Measurements from ENCODE around the gene TSGA10.
"Not testable (repeated sequence)": the region's sequence is repeated elsewhere in the genome, so short reads cannot be mapped to it uniquely, and the experiment has no call there.

The TSGA10 gene

GRCh38 chr2:99027856-99028255 is 126.9 kb downstream of the TSGA10 start:
- no CpG with 5 or more reads among the region's 4 CpGs for WGBS (ENCODE audit: insufficient coverage, insufficient read length)
- Histone ChIP-seq H3K9me3 (ENCODE audit: control insufficient read depth, insufficient read depth, low read length) (no peaks in the 10 kb centered on the region), H3K27me3 (ENCODE audit: control insufficient read depth, insufficient read depth, low read length) (no peaks in the 10 kb centered on the region), H3K36me3 (ENCODE audit: control insufficient read depth, insufficient read depth, low read length) (no peaks in the 10 kb centered on the region), H3K4me1 (ENCODE audit: control insufficient read depth, insufficient read depth, low read length) (no peaks in the 10 kb centered on the region), H3K27ac (ENCODE audit: low read length) (no peak overlapping the region), H3K4me3 (ENCODE audit: low read length) (no peak overlapping the region)
- no peak for DNase-seq (ENCODE audit: low read depth, low spot score)

GRCh38 chr2:99000708-99001107 is 154.0 kb downstream of the TSGA10 start:
- Histone ChIP-seq H3K4me1 (ENCODE audit: control insufficient read depth, insufficient read depth, low read length) (no peaks in the 10 kb centered on the region), H3K9me3 (ENCODE audit: control insufficient read depth, insufficient read depth, low read length) (no peaks in the 10 kb centered on the region), H3K27me3 (ENCODE audit: control insufficient read depth, insufficient read depth, low read length) (no peaks in the 10 kb centered on the region), H3K27ac (ENCODE audit: low read length) (no peak overlapping the region), H3K36me3 (ENCODE audit: control insufficient read depth, insufficient read depth, low read length) (no peaks in the 10 kb centered on the region), H3K4me3 (ENCODE audit: low read length) (no peak overlapping the region)
- DNase-seq (ENCODE audit: low read depth, low spot score): no peak
- WGBS (ENCODE audit: insufficient coverage, insufficient read length): no CpG with 5 or more reads among the region's 10 CpGs

GRCh38 chr2:98988695-98989094 is 166.0 kb downstream of the TSGA10 start:
- H3K4me1 ChIP-seq (ENCODE audit: control insufficient read depth, insufficient read depth, low read length); DNase-seq (ENCODE audit: low read depth, low spot score); H3K27me3 ChIP-seq (ENCODE audit: control insufficient read depth, insufficient read depth, low read length); H3K9me3 ChIP-seq (ENCODE audit: control insufficient read depth, insufficient read depth, low read length); H3K4me3 ChIP-seq (ENCODE audit: low read length); H3K36me3 ChIP-seq (ENCODE audit: control insufficient read depth, insufficient read depth, low read length); H3K27ac ChIP-seq (ENCODE audit: low read length): not testable (repeated sequence)
- WGBS (ENCODE audit: insufficient coverage, insufficient read length): no CpG with 5 or more reads among the region's 28 CpGs

- DNase-seq (ENCODE audit: low read depth, low spot score): no peak
- no peak overlapping the region for H3K27ac ChIP-seq (ENCODE audit: low read length)
- H3K4me1 ChIP-seq (ENCODE audit: control insufficient read depth, insufficient read depth, low read length): no peaks in the 10 kb centered on the region
These were observed 168.7 kb downstream of the TSGA10 start for GRCh38 chr2:98985905-98986666.

GRCh38 chr2:98975611-98976010 is 179.1 kb downstream of the TSGA10 start:
- H3K36me3 ChIP-seq (ENCODE audit: control insufficient read depth, insufficient read depth, low read length): no peaks in the 10 kb centered on the region
- WGBS (ENCODE audit: insufficient coverage, insufficient read length): no CpG with 5 or more reads among the region's 2 CpGs
- DNase-seq (ENCODE audit: low read depth, low spot score): no peak

More at GRCh38 chr2:98985905-98986666, 168.7 kb downstream of the TSGA10 start:
- Histone ChIP-seq H3K9me3 (ENCODE audit: control insufficient read depth, insufficient read depth, low read length) (no peaks in the 10 kb centered on the region), H3K27me3 (ENCODE audit: control insufficient read depth, insufficient read depth, low read length) (no peaks in the 10 kb centered on the region), H3K36me3 (ENCODE audit: control insufficient read depth, insufficient read depth, low read length) (no peaks in the 10 kb centered on the region), H3K4me3 (ENCODE audit: low read length) (no peak overlapping the region)
- no CpG with 5 or more reads among the region's 2 CpGs for WGBS (ENCODE audit: insufficient coverage, insufficient read length)

GRCh38 chr2:98972582-98973167 is 182.1 kb downstream of the TSGA10 start:
- WGBS (ENCODE audit: insufficient coverage, insufficient read length): no CpG with 5 or more reads among the region's 1 CpG
- no peaks in the 10 kb centered on the region for H3K9me3 ChIP-seq (ENCODE audit: control insufficient read depth, insufficient read depth, low read length)
- no peaks in the 10 kb centered on the region for H3K27me3 ChIP-seq (ENCODE audit: control insufficient read depth, insufficient read depth, low read length)
- H3K36me3 ChIP-seq (ENCODE audit: control insufficient read depth, insufficient read depth, low read length): no peaks in the 10 kb centered on the region
- H3K4me1 ChIP-seq (ENCODE audit: control insufficient read depth, insufficient read depth, low read length): no peaks in the 10 kb centered on the region
- H3K27ac ChIP-seq (ENCODE audit: low read length): no peak overlapping the region
- no peak for DNase-seq (ENCODE audit: low read depth, low spot score)
- H3K4me3 ChIP-seq (ENCODE audit: low read length): no peak overlapping the region

More at GRCh38 chr2:98975611-98976010, 179.1 kb downstream of the TSGA10 start:
- Histone ChIP-seq H3K4me3 (ENCODE audit: low read length) (no peak overlapping the region), H3K27me3 (ENCODE audit: control insufficient read depth, insufficient read depth, low read length) (no peaks in the 10 kb centered on the region), H3K27ac (ENCODE audit: low read length) (no peak overlapping the region), H3K4me1 (ENCODE audit: control insufficient read depth, insufficient read depth, low read length) (no peaks in the 10 kb centered on the region), H3K9me3 (ENCODE audit: control insufficient read depth, insufficient read depth, low read length) (no peaks in the 10 kb centered on the region)

- Histone ChIP-seq H3K36me3 (ENCODE audit: control insufficient read depth, insufficient read depth, low read length) (no peaks in the 10 kb centered on the region), H3K4me1 (ENCODE audit: control insufficient read depth, insufficient read depth, low read length) (no peaks in the 10 kb centered on the region), H3K4me3 (ENCODE audit: low read length) (no peak overlapping the region), H3K27ac (ENCODE audit: low read length) (no peak overlapping the region), H3K27me3 (ENCODE audit: control insufficient read depth, insufficient read depth, low read length) (no peaks in the 10 kb centered on the region), H3K9me3 (ENCODE audit: control insufficient read depth, insufficient read depth, low read length) (no peaks in the 10 kb centered on the region)
- DNase-seq (ENCODE audit: low read depth, low spot score): no peak
- WGBS (ENCODE audit: insufficient coverage, insufficient read length): no CpG with 5 or more reads among the region's 7 CpGs
These were observed 194.8 kb downstream of the TSGA10 start for GRCh38 chr2:98959810-98960507.

GRCh38 chr2:98952966-98953365 is 201.8 kb downstream of the TSGA10 start:
- no CpG with 5 or more reads among the region's 4 CpGs for WGBS (ENCODE audit: insufficient coverage, insufficient read length)
- no peak for DNase-seq (ENCODE audit: low read depth, low spot score)
- no peaks in the 10 kb centered on the region for H3K9me3 ChIP-seq (ENCODE audit: control insufficient read depth, insufficient read depth, low read length)
- no peaks in the 10 kb centered on the region for H3K36me3 ChIP-seq (ENCODE audit: control insufficient read depth, insufficient read depth, low read length)
- H3K27me3 ChIP-seq (ENCODE audit: control insufficient read depth, insufficient read depth, low read length): no peaks in the 10 kb centered on the region
- H3K27ac ChIP-seq (ENCODE audit: low read length): no peak overlapping the region
- no peak overlapping the region for H3K4me3 ChIP-seq (ENCODE audit: low read length)
- no peaks in the 10 kb centered on the region for H3K4me1 ChIP-seq (ENCODE audit: control insufficient read depth, insufficient read depth, low read length)

GRCh38 chr2:98948956-98949739 is 205.6 kb downstream of the TSGA10 start:
- no CpG with 5 or more reads among the region's 5 CpGs for WGBS (ENCODE audit: insufficient coverage, insufficient read length)
- Histone ChIP-seq H3K9me3 (ENCODE audit: control insufficient read depth, insufficient read depth, low read length) (no peaks in the 10 kb centered on the region), H3K4me1 (ENCODE audit: control insufficient read depth, insufficient read depth, low read length) (no peaks in the 10 kb centered on the region), H3K4me3 (ENCODE audit: low read length) (no peak overlapping the region), H3K27me3 (ENCODE audit: control insufficient read depth, insufficient read depth, low read length) (no peaks in the 10 kb centered on the region), H3K27ac (ENCODE audit: low read length) (no peak overlapping the region), H3K36me3 (ENCODE audit: control insufficient read depth, insufficient read depth, low read length) (no peaks in the 10 kb centered on the region)
- DNase-seq (ENCODE audit: low read depth, low spot score): no peak

- Histone ChIP-seq H3K27me3 (ENCODE audit: control insufficient read depth, insufficient read depth, low read length) (no peaks in the 10 kb centered on the region), H3K27ac (ENCODE audit: low read length) (no peak overlapping the region), H3K36me3 (ENCODE audit: control insufficient read depth, insufficient read depth, low read length) (no peaks in the 10 kb centered on the region), H3K9me3 (ENCODE audit: control insufficient read depth, insufficient read depth, low read length) (no peaks in the 10 kb centered on the region), H3K4me3 (ENCODE audit: low read length) (no peak overlapping the region), H3K4me1 (ENCODE audit: control insufficient read depth, insufficient read depth, low read length) (no peaks in the 10 kb centered on the region)
- WGBS (ENCODE audit: insufficient coverage, insufficient read length): no CpG with 5 or more reads among the region's 8 CpGs
- no peak for DNase-seq (ENCODE audit: low read depth, low spot score)
These were observed 207.2 kb downstream of the TSGA10 start for GRCh38 chr2:98947554-98947953.

Data from iPS DF 6.9 (cell line).